ENCODE measurements around the gene POLA1.

GRCh38 chrX:24789047-24789446 is 95.3 kb downstream of the POLA1 start:
- no peak for TF ChIP-seq CTCF (IDR thresholded peaks at IDR 0.05)
- TF ChIP-seq POLR2A (IDR thresholded peaks at IDR 0.05), result no peak
